Measurements from ENCODE around the gene NRXN3. TPM values are rescaled to one million over a fixed set of nuclear protein-coding genes. Genes with fewer than 3 reads are reported as not detected.

Gene NRXN3
- total RNA-seq, 1 donor from 2014 or later = 1.6 TPM

DNA sequence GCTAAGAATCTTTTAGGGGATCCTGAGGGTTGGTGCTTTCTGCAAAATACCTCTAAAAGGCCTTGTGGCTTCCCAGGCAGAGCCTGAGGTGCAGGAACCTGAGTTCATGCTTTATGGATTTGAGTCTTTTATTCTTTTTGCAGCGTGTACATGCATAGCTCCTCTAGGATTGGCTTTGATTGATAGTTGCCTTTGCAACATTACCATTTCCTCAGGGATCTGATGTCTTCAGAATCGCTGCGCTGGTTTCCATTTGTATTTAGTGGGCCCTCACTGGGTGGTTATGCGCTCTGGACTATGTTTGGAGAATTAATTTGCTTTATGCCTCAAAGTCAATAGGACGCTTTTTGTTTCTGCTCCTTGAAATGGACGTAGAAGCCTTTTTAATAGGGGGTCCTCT lies 16.1 kb downstream of the NRXN3 start:
- Histone ChIP-seq H3K27me3 (ENCODE audit: control insufficient read depth, insufficient read depth, low read length) (no peaks in the 10 kb centered on the region), H3K4me3 (ENCODE audit: low read depth, low read length) (no peak overlapping the region), H3K36me3 (ENCODE audit: control insufficient read depth, insufficient read depth, low read length) (no peaks in the 10 kb centered on the region)
- DNase-seq (ENCODE audit: low read depth) = no peak
- TF ChIP-seq, protein P1, sequence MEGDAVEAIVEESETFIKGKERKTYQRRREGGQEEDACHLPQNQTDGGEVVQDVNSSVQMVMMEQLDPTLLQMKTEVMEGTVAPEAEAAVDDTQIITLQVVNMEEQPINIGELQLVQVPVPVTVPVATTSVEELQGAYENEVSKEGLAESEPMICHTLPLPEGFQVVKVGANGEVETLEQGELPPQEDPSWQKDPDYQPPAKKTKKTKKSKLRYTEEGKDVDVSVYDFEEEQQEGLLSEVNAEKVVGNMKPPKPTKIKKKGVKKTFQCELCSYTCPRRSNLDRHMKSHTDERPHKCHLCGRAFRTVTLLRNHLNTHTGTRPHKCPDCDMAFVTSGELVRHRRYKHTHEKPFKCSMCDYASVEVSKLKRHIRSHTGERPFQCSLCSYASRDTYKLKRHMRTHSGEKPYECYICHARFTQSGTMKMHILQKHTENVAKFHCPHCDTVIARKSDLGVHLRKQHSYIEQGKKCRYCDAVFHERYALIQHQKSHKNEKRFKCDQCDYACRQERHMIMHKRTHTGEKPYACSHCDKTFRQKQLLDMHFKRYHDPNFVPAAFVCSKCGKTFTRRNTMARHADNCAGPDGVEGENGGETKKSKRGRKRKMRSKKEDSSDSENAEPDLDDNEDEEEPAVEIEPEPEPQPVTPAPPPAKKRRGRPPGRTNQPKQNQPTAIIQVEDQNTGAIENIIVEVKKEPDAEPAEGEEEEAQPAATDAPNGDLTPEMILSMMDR (IDR thresholded peaks at IDR 0.05; ENCODE audit: insufficient read depth, low read length, poor library complexity, severe bottlenecking) = no peak

DNA sequence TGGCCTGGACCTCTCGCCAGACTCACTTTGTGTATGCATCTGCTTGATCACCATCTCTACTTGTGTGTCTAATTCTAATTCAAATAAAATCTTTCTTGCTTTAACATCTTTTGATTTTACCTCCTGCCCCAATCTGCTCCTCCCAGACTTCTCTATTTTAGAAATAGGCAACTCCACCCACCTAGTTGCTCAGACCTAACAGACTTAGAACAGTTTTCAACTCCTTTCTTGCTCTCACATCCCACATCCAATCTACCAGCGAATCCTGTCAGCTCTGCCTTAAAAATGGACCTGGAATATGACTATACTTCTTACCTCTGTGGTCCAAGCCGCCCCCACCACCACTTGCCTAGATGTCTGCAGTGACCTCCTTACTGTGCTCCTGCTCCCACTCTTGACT lies 18.7 kb downstream of the NRXN3 start:
- Histone ChIP-seq H3K27me3 (ENCODE audit: control insufficient read depth, insufficient read depth, low read length) (no peaks in the 10 kb centered on the region), H3K4me3 (ENCODE audit: low read depth, low read length) (no peak overlapping the region), H3K36me3 (ENCODE audit: control insufficient read depth, insufficient read depth, low read length) (no peaks in the 10 kb centered on the region)
- DNase-seq (ENCODE audit: low read depth) = no peak
- TF ChIP-seq, protein P1 (IDR thresholded peaks at IDR 0.05; ENCODE audit: insufficient read depth, low read length, poor library complexity, severe bottlenecking) = no peak

DNA sequence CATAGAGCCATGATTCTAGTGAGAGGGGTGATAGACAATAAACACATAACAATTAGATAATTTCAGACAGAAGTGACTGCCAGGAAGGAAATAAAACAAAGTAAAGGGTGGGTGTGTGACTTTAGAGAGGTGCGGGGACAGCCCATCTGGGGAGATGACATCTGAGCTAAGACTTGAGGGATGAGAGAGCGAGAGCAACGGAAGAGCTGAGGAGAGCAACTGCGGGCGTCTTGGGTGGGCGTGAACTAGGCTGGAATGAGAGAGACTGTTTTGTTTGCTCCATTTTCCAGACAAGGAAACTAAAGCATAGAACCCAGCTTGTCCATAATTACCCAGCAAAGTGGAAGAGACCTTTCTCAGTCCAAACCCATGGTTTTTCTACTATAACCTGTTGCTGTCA lies 25.3 kb downstream of the NRXN3 start:
- no peak for DNase-seq (ENCODE audit: low read depth)
- TF ChIP-seq, protein P1 (IDR thresholded peaks at IDR 0.05; ENCODE audit: insufficient read depth, low read length, poor library complexity, severe bottlenecking) = no peak
- H3K27me3 ChIP-seq (ENCODE audit: control insufficient read depth, insufficient read depth, low read length) = no peaks in the 10 kb centered on the region
- H3K4me3 ChIP-seq (ENCODE audit: low read depth, low read length) = no peak overlapping the region
- no peaks in the 10 kb centered on the region for H3K36me3 ChIP-seq (ENCODE audit: control insufficient read depth, insufficient read depth, low read length)

DNA sequence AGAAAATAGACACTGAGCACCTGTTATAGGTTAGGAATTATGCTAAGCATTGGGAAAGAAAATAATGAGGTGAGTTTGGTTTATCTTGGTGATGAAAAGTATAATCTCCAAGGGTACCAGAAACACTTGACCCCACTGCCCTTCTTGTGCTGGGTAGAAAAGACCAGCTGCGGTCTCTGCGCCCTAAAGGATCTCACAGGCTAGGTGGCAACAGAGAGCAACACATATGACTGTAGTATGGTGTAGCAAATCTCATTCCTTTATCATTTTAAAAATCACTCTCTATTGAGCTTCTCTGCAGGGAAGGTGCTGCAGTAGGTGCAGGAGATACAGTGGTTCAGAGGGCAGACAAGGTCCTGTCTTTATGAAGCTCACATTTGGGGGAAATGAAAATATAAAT lies 26.1 kb downstream of the NRXN3 start:
- H3K4me3 ChIP-seq (ENCODE audit: low read depth, low read length) = no peak overlapping the region
- TF ChIP-seq, protein P1 (IDR thresholded peaks at IDR 0.05; ENCODE audit: insufficient read depth, low read length, poor library complexity, severe bottlenecking) = no peak
- no peaks in the 10 kb centered on the region for H3K36me3 ChIP-seq (ENCODE audit: control insufficient read depth, insufficient read depth, low read length)

DNA sequence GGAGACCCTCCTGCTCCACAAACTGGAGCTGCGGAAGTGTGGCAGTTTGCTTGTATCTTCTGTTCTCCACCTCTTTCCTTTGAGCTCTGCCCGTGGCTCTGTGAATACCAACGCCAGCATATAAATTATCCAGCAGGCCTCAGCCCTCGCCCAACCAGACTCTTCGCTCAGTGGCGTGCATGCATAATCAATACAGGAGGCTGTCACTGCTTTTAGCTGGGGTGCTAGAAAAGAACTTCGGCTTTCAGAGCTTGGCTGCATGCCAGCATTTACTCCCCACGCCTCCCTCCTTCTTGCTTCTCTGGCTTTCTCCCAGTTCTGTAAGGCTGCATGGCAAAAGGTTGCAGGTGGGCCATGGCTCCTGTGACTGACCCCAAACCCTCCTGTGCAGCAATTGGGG lies 26.9 kb downstream of the NRXN3 start:
- TF ChIP-seq, protein P1 (IDR thresholded peaks at IDR 0.05; ENCODE audit: insufficient read depth, low read length, poor library complexity, severe bottlenecking) = no peak
- Histone ChIP-seq H3K36me3 (ENCODE audit: control insufficient read depth, insufficient read depth, low read length) (no peaks in the 10 kb centered on the region), H3K4me3 (ENCODE audit: low read depth, low read length) (no peak overlapping the region), H3K27me3 (ENCODE audit: control insufficient read depth, insufficient read depth, low read length) (no peaks in the 10 kb centered on the region)
- no peak for DNase-seq (ENCODE audit: low read depth)

More for the DNA sequence above, 26.1 kb downstream of the NRXN3 start:
- no peaks in the 10 kb centered on the region for H3K27me3 ChIP-seq (ENCODE audit: control insufficient read depth, insufficient read depth, low read length)
- no peak for DNase-seq (ENCODE audit: low read depth)

DNA sequence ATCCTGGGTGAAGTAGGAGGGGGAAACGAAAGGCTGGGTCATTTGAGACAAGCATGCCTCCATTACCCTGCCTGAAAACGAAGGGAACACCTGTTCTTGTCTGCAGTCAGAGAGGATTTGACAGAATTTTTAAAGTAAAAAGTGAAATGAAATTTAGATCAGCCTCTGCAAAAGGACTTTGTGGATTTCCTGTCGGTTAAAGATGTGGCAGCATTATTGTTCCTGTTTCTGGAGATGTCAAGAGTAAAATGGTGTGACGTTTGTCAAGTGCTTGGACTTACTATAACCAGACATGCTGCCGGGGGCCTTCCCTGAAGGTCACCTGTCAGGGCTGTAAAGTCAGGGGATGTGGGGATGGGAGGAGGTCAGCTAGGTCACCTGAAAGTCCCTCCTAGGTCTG lies 32.0 kb downstream of the NRXN3 start:
- no peaks in the 10 kb centered on the region for H3K27me3 ChIP-seq (ENCODE audit: control insufficient read depth, insufficient read depth, low read length)
- no peak overlapping the region for H3K4me3 ChIP-seq (ENCODE audit: low read depth, low read length)
- no peak for DNase-seq (ENCODE audit: low read depth)
- TF ChIP-seq, protein P1 (IDR thresholded peaks at IDR 0.05; ENCODE audit: insufficient read depth, low read length, poor library complexity, severe bottlenecking) = no peak
- H3K36me3 ChIP-seq (ENCODE audit: control insufficient read depth, insufficient read depth, low read length) = no peaks in the 10 kb centered on the region
